A549 (cell line): ENCODE measurements around the gene VWCE. TPM values are rescaled to one million over a fixed set of nuclear protein-coding genes. Genes with fewer than 3 reads are reported as not detected.

Source experiments
- ATAC-seq, 2 experiments: fragments of 200-7000 bp in 1 of 2; fragments of >200 bp in 1 of 2; cut with Nextera tagmentation in 1 of 2; cut with Tn5 transposase in 1 of 2; 3 replicates each; pipeline versions ENCODE4 v1.8.0 to v1.9.1; 2018 to 2020; ENCODE audit warnings: mild to moderate bottlenecking in 1 of 2, moderate library complexity in 1 of 2
- CTCF ChIA-PET: fragments of 300-600 bp; sonication (Branson Sonifier 250); formaldehyde crosslinking; extraction: SDS; loops from one replicate; lab custom pipeline; 2021; ENCODE audit warnings: antibody characterized with exemption, inconsistent platforms; lab: Yijun Ruan, JAX
- POLR2A ChIA-PET: fragments of 350-600 bp; formaldehyde crosslinking; extraction: SDS; loops from one replicate; lab custom pipeline; 2021; ENCODE audit warnings: antibody characterized with exemption, inconsistent platforms; lab: Yijun Ruan, JAX
- DNase-seq, 2 experiments: peaks; one replicate each; pipeline versions ENCODE4 v3.0.0 to v3.0.0-alpha.2; 2011 to 2016; ENCODE audit warnings: low read depth in 1 of 2, low spot score in 1 of 2
- FAIRE-seq: peaks from 2 replicates; lab custom pipeline; 2011; peaks lifted over from hg19 to GRCh38; lab: Jason Lieb, UNC
- H3K27ac ChIP-seq, 2 experiments: fragments of >200 bp; sonication (Bioruptor Twin); formaldehyde crosslinking; 3 replicates each; pipeline ENCODE4 v1.5.1; 2016 to 2017
- H3K4me1 ChIP-seq: fragments of >200 bp; sonication (Bioruptor Twin); formaldehyde crosslinking; 3 replicates; pipeline ENCODE4 v1.6.1; 2016
- H3K4me2 ChIP-seq: fragments of >200 bp; sonication (Bioruptor Twin); formaldehyde crosslinking; 3 replicates; pipeline ENCODE4 v1.6.1; 2016
- H3K4me3 ChIP-seq: fragments of >200 bp; sonication (Bioruptor Twin); formaldehyde crosslinking; 3 replicates; pipeline ENCODE4 v1.5.1; 2016
- H3K9me3 ChIP-seq: fragments of >200 bp; sonication (Bioruptor Twin); formaldehyde crosslinking; 3 replicates; pipeline ENCODE4 v1.6.1; 2016
- BHLHE40 ChIP-seq: IDR thresholded peaks from 2 replicates; pipeline ENCODE4 v1.6.1; 2012; ENCODE audit warnings: low read depth, low read length, inconsistent platforms
- CBX2 ChIP-seq: fragments of 200-600 bp; sonication (generic); IDR thresholded peaks from 2 replicates; pipeline ENCODE4 v1.6.1; 2016; ENCODE audit warnings: low read depth, mild to moderate bottlenecking, borderline replicate concordance
- CHD2 ChIP-seq: fragments of 150-350 bp; IDR thresholded peaks from 2 replicates; pipeline ENCODE4 v1.6.1; 2014; ENCODE audit warnings: low read length; ENCODE audit not compliant: partially characterized antibody
- CTCF ChIP-seq: fragments of >200 bp; sonication (Bioruptor Twin); formaldehyde crosslinking; IDR thresholded peaks from 3 replicates; pipeline ENCODE4 v1.5.1; 2016
- ESRRA ChIP-seq: fragments of 150-350 bp; IDR thresholded peaks from 2 replicates; pipeline ENCODE4 v1.6.1; 2014; ENCODE audit warnings: mild to moderate bottlenecking, low read length, borderline replicate concordance
- FOSL2 ChIP-seq, 2 experiments: fragments of 450-650 bp in 1 of 2; fragments of >200 bp in 1 of 2; sonication (Bioruptor Twin) in 1 of 2; formaldehyde crosslinking; IDR thresholded peaks; 2 replicates each; pipeline versions ENCODE4 v1.5.0 to v1.6.1; 2016 to 2020; ENCODE audit warnings: mild to moderate bottlenecking in 1 of 2, moderate library complexity in 1 of 2
- FOXS1 ChIP-seq: fragments of 250-450 bp; sonication (Bioruptor Pico); IDR thresholded peaks from 2 replicates; pipeline ENCODE4 v1.5.0; 2020; ENCODE audit warnings: mild to moderate bottlenecking, moderate library complexity
- GATA3 ChIP-seq: IDR thresholded peaks from 2 replicates; pipeline ENCODE4 v1.6.1; 2012; ENCODE audit warnings: borderline replicate concordance
- HEYL ChIP-seq: fragments of 250-450 bp; sonication (Bioruptor Pico); IDR thresholded peaks from 2 replicates; pipeline ENCODE4 v1.8.0; 2021; ENCODE audit warnings: mild to moderate bottlenecking, moderate library complexity
- HOXA7 ChIP-seq: fragments of 250-450 bp; sonication (Bioruptor Pico); IDR thresholded peaks from 2 replicates; pipeline ENCODE4 v1.5.0; 2020; ENCODE audit warnings: mild to moderate bottlenecking, moderate library complexity
- HOXB13 ChIP-seq: fragments of 250-450 bp; sonication (Bioruptor Pico); IDR thresholded peaks from 2 replicates; pipeline ENCODE4 v1.5.0; 2020; ENCODE audit warnings: low read depth, mild to moderate bottlenecking, moderate library complexity
- JUNB ChIP-seq: fragments of >200 bp; sonication (Bioruptor Twin); formaldehyde crosslinking; IDR thresholded peaks from 2 replicates; pipeline ENCODE4 v1.6.1; 2016
- KDM5A ChIP-seq: fragments of 200-600 bp; sonication (generic); IDR thresholded peaks from 2 replicates; pipeline ENCODE4 v1.6.1; 2016; ENCODE audit warnings: antibody characterized with exemption, mild to moderate bottlenecking
- MAFK ChIP-seq: fragments of 450-650 bp; IDR thresholded peaks from 2 replicates; pipeline ENCODE4 v1.6.1; 2014; ENCODE audit not compliant: partially characterized antibody
- NFE2L2 ChIP-seq: fragments of 150-350 bp; conservative IDR thresholded peaks from 2 replicates; pipeline ENCODE4 v1.6.1; 2014; ENCODE audit warnings: low read length
- NPAS2 ChIP-seq: fragments of 250-450 bp; sonication (Bioruptor Pico); IDR thresholded peaks from 2 replicates; pipeline ENCODE4 v1.8.0; 2022; ENCODE audit warnings: mild to moderate bottlenecking, moderate library complexity, borderline replicate concordance
- NR3C1 ChIP-seq: fragments of >200 bp; sonication (Bioruptor Twin); formaldehyde crosslinking; IDR thresholded peaks from 3 replicates; pipeline ENCODE4 v1.6.1; 2017
- POLR2A ChIP-seq: IDR thresholded peaks from 2 replicates; pipeline ENCODE4 v1.6.1; 2012; ENCODE audit warnings: mild to moderate bottlenecking, low read length
- POLR2AphosphoS2 ChIP-seq: conservative IDR thresholded peaks from 2 replicates; pipeline ENCODE4 v1.6.1; 2012; ENCODE audit warnings: low read length, improper control_type of control experiment, inconsistent platforms
- RAD21 ChIP-seq, 2 experiments: fragments of >200 bp in 1 of 2; sonication (Bioruptor Twin) in 1 of 2; formaldehyde crosslinking in 1 of 2; IDR thresholded peaks in 1 of 2; conservative IDR thresholded peaks in 1 of 2; 2 replicates in 1 of 2; 3 replicates in 1 of 2; pipeline ENCODE4 v1.6.1; 2012 to 2018; ENCODE audit warnings: inconsistent platforms in 1 of 2
- REST ChIP-seq: fragments of 200-600 bp; sonication (generic); IDR thresholded peaks from 2 replicates; pipeline ENCODE4 v1.6.1; 2016; ENCODE audit warnings: antibody characterized with exemption, mild to moderate bottlenecking, moderate library complexity
- RFX5 ChIP-seq: fragments of 450-650 bp; IDR thresholded peaks from 2 replicates; pipeline ENCODE4 v1.7.1; 2014; ENCODE audit warnings: antibody characterized with exemption, mild to moderate bottlenecking, moderate library complexity
- RNF2 ChIP-seq: fragments of 200-600 bp; sonication (generic); IDR thresholded peaks from 2 replicates; pipeline ENCODE4 v1.6.1; 2016; ENCODE audit warnings: low read depth, mild to moderate bottlenecking, antibody characterized with exemption, moderate library complexity, borderline replicate concordance
- SMC3 ChIP-seq: fragments of >200 bp; sonication (Bioruptor Twin); formaldehyde crosslinking; IDR thresholded peaks from 3 replicates; pipeline ENCODE4 v1.6.1; 2018; ENCODE audit warnings: inconsistent platforms
- SREBF2 ChIP-seq: fragments of 450-650 bp; IDR thresholded peaks from 2 replicates; pipeline ENCODE4 v1.6.1; 2014; ENCODE audit warnings: mild to moderate bottlenecking, moderate library complexity
- TFCP2L1 ChIP-seq: fragments of 250-450 bp; sonication (Bioruptor Pico); IDR thresholded peaks from 2 replicates; pipeline ENCODE4 v1.5.0; 2021; ENCODE audit warnings: mild to moderate bottlenecking
- TP53 ChIP-seq: fragments of 250-450 bp; sonication (Bioruptor Pico); IDR thresholded peaks from 2 replicates; pipeline ENCODE4 v1.5.0; 2021; ENCODE audit warnings: mild to moderate bottlenecking, moderate library complexity
- ZC3H11A ChIP-seq: fragments of 450-650 bp; IDR thresholded peaks from 2 replicates; pipeline ENCODE4 v1.6.1; 2014; ENCODE audit warnings: antibody characterized with exemption, mild to moderate bottlenecking
- ZNF302 ChIP-seq: fragments of 250-450 bp; sonication (Bioruptor Pico); IDR thresholded peaks from 2 replicates; pipeline ENCODE4 v1.9.0; 2021; ENCODE audit warnings: inconsistent platforms, mild to moderate bottlenecking, moderate library complexity
- WGBS: methylation state at CpG from one replicate; pipeline ENCODE4 v1.1.6; 2017; ENCODE audit errors: missing lambda C conversion rate; 5-methylcytosine and 5-hydroxymethylcytosine counted together
- polyA plus RNA-seq, 4 experiments: library from polyadenylated mRNA; depleted of rRNA in 3 of 4; stranded (reverse); fragments of >200 nt; fragmentation: RNase III in 1 of 4; extraction: RNeasy Plus Mini Kit Qiagen cat#74134 plus additional on column Dnase treatment in 1 of 4; gene quantifications; 2 replicates in 3 of 4; 3 replicates in 1 of 4; pipeline ENCODE4 v1.2.3, GENCODE V29; 2011 to 2017
- TF ChIP-seq, protein P1 (sequence below): IDR thresholded peaks from 2 replicates; pipeline ENCODE4 v1.6.1; 2012
- TF ChIP-seq, protein P2 (sequence below): IDR thresholded peaks from 2 replicates; pipeline ENCODE4 v1.6.1; 2012; ENCODE audit warnings: low read depth, borderline replicate concordance

The VWCE gene
- polyA plus RNA-seq, 2 of the 4 experiments (the other 2 are of a cell fraction) = 0.45 to 0.65 TPM

DNA sequence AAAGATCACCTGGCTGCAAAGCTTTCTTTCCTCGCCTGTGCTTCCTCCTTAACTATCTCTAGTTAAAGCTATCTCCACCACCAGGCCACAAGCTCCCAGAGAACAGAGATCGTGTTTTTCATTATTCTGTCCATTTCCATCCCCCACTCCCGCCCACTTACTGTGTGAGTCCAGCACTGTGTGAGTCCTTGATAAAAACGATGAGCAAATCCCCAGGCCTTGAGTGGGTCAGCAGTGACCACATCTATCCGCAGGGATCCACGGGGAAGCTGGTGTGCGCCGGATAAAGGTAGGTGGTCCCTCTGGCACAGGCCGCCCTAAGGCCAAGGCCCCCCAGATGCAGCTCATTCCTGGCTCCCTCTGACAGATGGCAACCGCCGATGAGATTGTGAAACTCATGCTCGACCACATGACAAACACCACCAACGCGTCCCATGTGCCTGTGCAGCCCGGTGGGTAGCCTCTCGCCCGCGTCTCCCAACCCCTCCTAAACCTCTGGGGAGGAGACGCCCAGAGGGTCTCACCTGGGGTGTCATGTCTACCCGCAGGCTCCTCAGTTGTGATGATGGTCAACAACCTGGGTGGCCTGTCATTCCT is 47.2 kb upstream of the VWCE start:
- Histone ChIP-seq H3K4me1 (no peaks in the 10 kb centered on the region), H3K9me3 (no peaks in the 10 kb centered on the region), H3K27ac (no peak overlapping the region), H3K4me2 (no peak overlapping the region), H3K4me3 (no peak overlapping the region)
- ATAC-seq (no peak), FAIRE-seq (no peak), DNase-seq (no peak)
- TF ChIP-seq SMC3 = no peak
- no peak for TF ChIP-seq NPAS2 (CRISPR knock-in tag)
- TF ChIP-seq POLR2A = no peak
- no peak for TF ChIP-seq CHD2
- TF ChIP-seq FOXS1 (CRISPR knock-in tag) = no peak
- no peak for TF ChIP-seq NR3C1
- TF ChIP-seq RNF2 = no peak
- no peak for TF ChIP-seq ZNF302
- TF ChIP-seq CBX2 = no peak
- no peak for TF ChIP-seq HOXA7 (CRISPR knock-in tag)
- TF ChIP-seq ESRRA = no peak
- no peak for TF ChIP-seq RFX5
- no peak for TF ChIP-seq RAD21 (conservative IDR thresholded peaks at IDR 0.05 in 1 of 2, IDR thresholded peaks at IDR 0.05 in 1 of 2)
- no peak for TF ChIP-seq KDM5A
- TF ChIP-seq HEYL (CRISPR knock-in tag) = no peak
- no peak for TF ChIP-seq HOXB13
- TF ChIP-seq FOSL2 (IDR thresholded peaks at IDR 0.05) = no peak
- TF ChIP-seq FOSL2 (CRISPR knock-in tag; IDR thresholded peaks at IDR 0.05) = no peak
- CTCF ChIA-PET = interaction anchor here (1.2 to 10.9 kb wide), 3 partner anchors 11 to 38 kb away, joined by 4 to 552 read pairs (median 368); partner anchors contain the start of genes CYB561A3 and TMEM138
- POLR2A ChIA-PET = interaction anchor here (0.9 kb wide), 1 partner anchor 19 kb away, joined by 9 read pairs; the partner anchor contains the start of genes CYB561A3 and TMEM138
- 94% methylated on average over 19 of the region's 20 CpGs for WGBS

GRCh38 chr11:61341706-61342105 is 46.6 kb upstream of the VWCE start:
- FAIRE-seq (no peak), DNase-seq (no peak), ATAC-seq (no peak)
- H3K27ac ChIP-seq = no peak overlapping the region
- no peak overlapping the region for H3K4me3 ChIP-seq
- no peaks in the 10 kb centered on the region for H3K9me3 ChIP-seq
- TF ChIP-seq, protein P1, sequence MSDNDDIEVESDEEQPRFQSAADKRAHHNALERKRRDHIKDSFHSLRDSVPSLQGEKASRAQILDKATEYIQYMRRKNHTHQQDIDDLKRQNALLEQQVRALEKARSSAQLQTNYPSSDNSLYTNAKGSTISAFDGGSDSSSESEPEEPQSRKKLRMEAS = no peak
- TF ChIP-seq KDM5A = no peak
- TF ChIP-seq, protein P2, sequence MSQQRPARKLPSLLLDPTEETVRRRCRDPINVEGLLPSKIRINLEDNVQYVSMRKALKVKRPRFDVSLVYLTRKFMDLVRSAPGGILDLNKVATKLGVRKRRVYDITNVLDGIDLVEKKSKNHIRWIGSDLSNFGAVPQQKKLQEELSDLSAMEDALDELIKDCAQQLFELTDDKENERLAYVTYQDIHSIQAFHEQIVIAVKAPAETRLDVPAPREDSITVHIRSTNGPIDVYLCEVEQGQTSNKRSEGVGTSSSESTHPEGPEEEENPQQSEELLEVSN = no peak
- no peak for TF ChIP-seq POLR2AphosphoS2
- no peak for TF ChIP-seq BHLHE40
- no peak for TF ChIP-seq REST
- TF ChIP-seq CTCF = no peak
- TF ChIP-seq TFCP2L1 (CRISPR knock-in tag) = no peak
- TF ChIP-seq SREBF2 = no peak
- no peak for TF ChIP-seq ZC3H11A
- TF ChIP-seq NFE2L2 = no peak
- TF ChIP-seq JUNB = no peak
- TF ChIP-seq POLR2A = no peak
- TF ChIP-seq TP53 (CRISPR knock-in tag) = no peak
- no peak for TF ChIP-seq MAFK
- TF ChIP-seq GATA3 = no peak
- no peaks in the 10 kb centered on the region for H3K4me1 ChIP-seq
- H3K4me2 ChIP-seq = no peak overlapping the region
- 96% methylated on average over 4 of the region's 4 CpGs for WGBS
- ChIA-PET POLR2A (interaction anchor here (0.9 kb wide), 1 partner anchor 20 kb away, joined by 9 read pairs; the partner anchor contains the start of genes CYB561A3 and TMEM138), CTCF (interaction anchor here (1.2 to 10.9 kb wide), 3 partner anchors 10 to 39 kb away, joined by 4 to 552 read pairs (median 368); partner anchors contain the start of genes CYB561A3 and TMEM138)
